GM12874 (cell line): ENCODE results near the gene NEDD8.

ENCODE experiments used
- CTCF ChIP-seq: IDR thresholded peaks from 2 replicates; pipeline ENCODE4 v1.5.1; 2011; ENCODE audit warnings: low read depth, mild to moderate bottlenecking, control low read depth, low read length, moderate library complexity; ENCODE audit not compliant: insufficient read depth

NEDD8 gene

GRCh38 chr14:24207625-24208024 lies 24.5 kb downstream of the NEDD8 start:
- no peak for TF ChIP-seq CTCF

- TF ChIP-seq CTCF: no peak
Measured at GRCh38 chr14:24207104-24207551, 25.0 kb downstream of the NEDD8 start.

GRCh38 chr14:24206260-24207103 lies 25.7 kb downstream of the NEDD8 start:
- no peak for TF ChIP-seq CTCF

- no peak for TF ChIP-seq CTCF
Measured at GRCh38 chr14:24204163-24205146, 27.7 kb downstream of the NEDD8 start.

GRCh38 chr14:24198814-24199524 lies 33.2 kb downstream of the NEDD8 start:
- TF ChIP-seq CTCF: no peak

- no peak for TF ChIP-seq CTCF
Measured at GRCh38 chr14:24197056-24197450, 35.1 kb downstream of the NEDD8 start.
